Parathyroid adenoma (tissue), 2 donors: ENCODE measurements around the gene ABCC2.

ENCODE experiments used
- H2AFZ ChIP-seq: fragments of 300-600 bp; sonication (generic); one replicate; pipeline ENCODE4 v1.7.0; 2017; ENCODE audit warnings: antibody characterized with exemption, mild to moderate bottlenecking
- H3K27ac ChIP-seq: fragments of 300-600 bp; sonication (generic); one replicate; pipeline ENCODE4 v1.7.0; 2017
- H3K27me3 ChIP-seq: fragments of 300-600 bp; sonication (generic); one replicate; pipeline ENCODE4 v1.7.0; 2017; ENCODE audit warnings: low read length; ENCODE audit not compliant: control insufficient read depth, insufficient read depth
- H3K36me3 ChIP-seq: fragments of 300-600 bp; sonication (generic); one replicate; pipeline ENCODE4 v1.7.0; 2017; ENCODE audit warnings: low read length; ENCODE audit not compliant: control insufficient read depth, insufficient read depth
- H3K4me1 ChIP-seq: fragments of 300-600 bp; sonication (generic); one replicate; pipeline ENCODE4 v1.7.0; 2017; ENCODE audit warnings: control low read depth
- H3K4me2 ChIP-seq: fragments of 300-600 bp; sonication (generic); one replicate; pipeline ENCODE4 v1.7.0; 2017; ENCODE audit warnings: low read length
- H3K4me3 ChIP-seq: fragments of 300-600 bp; sonication (generic); one replicate; pipeline ENCODE4 v1.7.0; 2017; ENCODE audit warnings: low read depth, low read length
- H3K79me2 ChIP-seq: fragments of 300-600 bp; sonication (generic); one replicate; pipeline ENCODE4 v1.7.0; 2017; ENCODE audit warnings: control low read depth
- H3K9ac ChIP-seq: fragments of 300-600 bp; sonication (generic); one replicate; pipeline ENCODE4 v1.7.0; 2017; ENCODE audit warnings: mild to moderate bottlenecking
- H3K9me3 ChIP-seq: fragments of 300-600 bp; sonication (generic); one replicate; pipeline ENCODE4 v1.7.0; 2017; ENCODE audit warnings: low read length; ENCODE audit not compliant: control insufficient read depth
- TF ChIP-seq, protein P1 (sequence below): fragments of 300-600 bp; sonication (generic); IDR thresholded peaks from one replicate; pipeline ENCODE4 v1.7.0; 2017; ENCODE audit warnings: antibody characterized with exemption, mild to moderate bottlenecking
- donor health status: primary hyperparathyroidism.

The ABCC2 gene

DNA sequence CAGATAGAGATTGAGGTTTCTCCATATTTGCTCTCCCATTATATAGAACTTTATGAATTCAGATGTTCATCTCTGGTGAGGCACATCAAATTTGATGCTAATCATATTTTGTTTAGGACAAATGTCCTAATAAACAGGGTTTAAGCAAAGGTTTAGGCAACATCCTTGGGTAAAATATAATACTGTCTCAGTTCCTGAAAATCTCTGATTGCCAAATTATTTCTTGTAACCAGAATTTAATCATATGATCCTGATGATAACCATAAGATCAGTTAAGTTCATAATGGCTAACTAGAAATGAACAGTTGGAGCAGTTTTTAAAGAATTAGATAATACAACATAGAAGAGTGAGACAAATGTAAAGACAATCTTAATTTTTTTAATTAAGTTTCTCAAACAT lies 31.8 kb upstream of the ABCC2 start:
- Histone ChIP-seq H3K79me2 (no peaks in the 10 kb centered on the region), H3K4me3 (no peak overlapping the region), H3K36me3 (no peaks in the 10 kb centered on the region), H3K4me1 (no peaks in the 10 kb centered on the region), H3K27ac (no peak overlapping the region), H2AFZ (no peak overlapping the region), H3K4me2 (no peak overlapping the region), H3K9ac (no peak overlapping the region), H3K27me3 (no peaks in the 10 kb centered on the region), H3K9me3 (no peaks in the 10 kb centered on the region)
- TF ChIP-seq, protein P1, sequence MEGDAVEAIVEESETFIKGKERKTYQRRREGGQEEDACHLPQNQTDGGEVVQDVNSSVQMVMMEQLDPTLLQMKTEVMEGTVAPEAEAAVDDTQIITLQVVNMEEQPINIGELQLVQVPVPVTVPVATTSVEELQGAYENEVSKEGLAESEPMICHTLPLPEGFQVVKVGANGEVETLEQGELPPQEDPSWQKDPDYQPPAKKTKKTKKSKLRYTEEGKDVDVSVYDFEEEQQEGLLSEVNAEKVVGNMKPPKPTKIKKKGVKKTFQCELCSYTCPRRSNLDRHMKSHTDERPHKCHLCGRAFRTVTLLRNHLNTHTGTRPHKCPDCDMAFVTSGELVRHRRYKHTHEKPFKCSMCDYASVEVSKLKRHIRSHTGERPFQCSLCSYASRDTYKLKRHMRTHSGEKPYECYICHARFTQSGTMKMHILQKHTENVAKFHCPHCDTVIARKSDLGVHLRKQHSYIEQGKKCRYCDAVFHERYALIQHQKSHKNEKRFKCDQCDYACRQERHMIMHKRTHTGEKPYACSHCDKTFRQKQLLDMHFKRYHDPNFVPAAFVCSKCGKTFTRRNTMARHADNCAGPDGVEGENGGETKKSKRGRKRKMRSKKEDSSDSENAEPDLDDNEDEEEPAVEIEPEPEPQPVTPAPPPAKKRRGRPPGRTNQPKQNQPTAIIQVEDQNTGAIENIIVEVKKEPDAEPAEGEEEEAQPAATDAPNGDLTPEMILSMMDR: no peak

DNA sequence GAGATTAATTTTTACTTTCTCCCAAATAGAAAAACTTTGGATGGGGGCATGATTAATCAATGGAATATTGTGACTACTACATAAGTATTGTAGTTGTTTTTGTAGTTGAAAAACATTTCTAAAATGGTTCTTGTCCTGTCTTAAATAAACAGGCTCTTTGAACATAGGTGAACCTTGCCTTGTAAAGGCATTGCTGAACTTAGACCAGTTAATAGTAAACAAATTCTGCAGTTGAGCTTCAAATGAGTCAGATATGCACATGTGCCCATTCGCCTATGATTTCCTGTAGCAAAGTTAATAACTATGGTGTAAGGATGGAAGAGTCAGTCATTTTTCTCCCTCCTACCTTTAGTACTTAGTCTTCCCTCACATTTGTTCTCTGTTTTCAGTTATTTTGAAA lies 27.8 kb upstream of the ABCC2 start:
- Histone ChIP-seq H3K27me3 (no peaks in the 10 kb centered on the region), H3K4me1 (no peaks in the 10 kb centered on the region), H3K4me2 (no peak overlapping the region), H3K79me2 (no peaks in the 10 kb centered on the region), H3K9me3 (no peaks in the 10 kb centered on the region), H3K4me3 (no peak overlapping the region), H3K36me3 (no peaks in the 10 kb centered on the region), H3K27ac (no peak overlapping the region), H3K9ac (no peak overlapping the region), H2AFZ (no peak overlapping the region)
- TF ChIP-seq, protein P1: no peak

DNA sequence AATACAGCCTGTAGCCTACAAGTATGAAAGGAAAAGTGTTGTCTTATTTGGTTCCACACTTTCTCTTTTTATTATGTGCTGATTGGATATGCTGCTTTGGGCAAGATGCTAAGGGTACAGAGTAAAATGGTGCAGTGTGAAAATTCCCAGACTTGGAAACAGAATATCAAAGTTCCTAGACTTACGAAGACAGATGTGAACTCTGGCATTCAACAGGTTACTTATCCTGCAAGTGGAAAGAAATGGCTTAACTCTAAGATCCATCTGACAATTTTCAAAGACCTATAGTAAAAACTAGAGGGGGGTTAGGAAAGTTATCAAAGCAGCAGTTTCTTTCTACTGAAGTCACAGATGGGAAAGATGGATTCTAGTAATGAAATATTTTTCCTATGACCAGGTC lies 26.3 kb upstream of the ABCC2 start:
- H3K9ac ChIP-seq: no peak overlapping the region
- no peaks in the 10 kb centered on the region for H3K4me1 ChIP-seq
- H3K27me3 ChIP-seq: no peaks in the 10 kb centered on the region
- no peaks in the 10 kb centered on the region for H3K36me3 ChIP-seq
- H3K27ac ChIP-seq: no peak overlapping the region
- no peaks in the 10 kb centered on the region for H3K79me2 ChIP-seq
- no peak overlapping the region for H2AFZ ChIP-seq
- no peak overlapping the region for H3K4me3 ChIP-seq
- H3K9me3 ChIP-seq: no peaks in the 10 kb centered on the region
- TF ChIP-seq, protein P1: no peak
- no peak overlapping the region for H3K4me2 ChIP-seq

DNA sequence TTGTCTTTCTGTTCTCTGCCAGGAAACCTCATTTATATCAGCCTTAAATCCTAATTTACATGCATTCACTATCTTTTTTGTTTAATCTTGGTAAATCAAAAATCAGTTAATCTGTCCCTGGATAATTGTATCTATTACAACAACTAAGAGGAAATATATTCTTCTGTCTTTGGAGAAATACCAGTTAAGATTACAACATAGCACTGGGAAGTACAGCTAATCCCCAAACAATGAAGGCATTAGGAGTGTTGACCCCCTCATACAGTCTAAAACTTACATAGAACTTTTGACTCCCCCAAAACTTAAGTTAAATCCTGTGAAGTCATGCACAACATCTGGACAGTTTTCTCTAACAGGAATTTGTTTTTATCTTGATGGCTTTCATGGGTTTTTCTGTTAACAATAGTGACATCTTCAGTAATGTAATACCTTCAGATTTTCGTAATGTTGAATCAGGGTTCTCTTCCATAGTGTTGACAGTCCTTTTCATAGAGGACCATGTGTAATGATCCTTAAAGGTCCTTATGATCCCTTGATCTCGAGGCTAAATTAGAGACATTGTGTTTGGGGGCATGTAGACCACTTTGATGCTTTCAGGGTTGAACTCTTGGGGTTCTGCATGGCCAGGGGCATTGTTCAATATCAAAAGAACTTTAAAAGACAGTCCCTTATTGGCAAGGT lies 24.1 kb upstream of the ABCC2 start:
- no peaks in the 10 kb centered on the region for H3K27me3 ChIP-seq
- no peak overlapping the region for H3K4me2 ChIP-seq
- no peaks in the 10 kb centered on the region for H3K9me3 ChIP-seq
- TF ChIP-seq, protein P1: no peak
- H3K4me3 ChIP-seq: no peak overlapping the region
- no peak overlapping the region for H3K27ac ChIP-seq
- H2AFZ ChIP-seq: no peak overlapping the region
- no peaks in the 10 kb centered on the region for H3K4me1 ChIP-seq
- no peaks in the 10 kb centered on the region for H3K79me2 ChIP-seq
- H3K36me3 ChIP-seq: no peaks in the 10 kb centered on the region
- H3K9ac ChIP-seq: no peak overlapping the region

DNA sequence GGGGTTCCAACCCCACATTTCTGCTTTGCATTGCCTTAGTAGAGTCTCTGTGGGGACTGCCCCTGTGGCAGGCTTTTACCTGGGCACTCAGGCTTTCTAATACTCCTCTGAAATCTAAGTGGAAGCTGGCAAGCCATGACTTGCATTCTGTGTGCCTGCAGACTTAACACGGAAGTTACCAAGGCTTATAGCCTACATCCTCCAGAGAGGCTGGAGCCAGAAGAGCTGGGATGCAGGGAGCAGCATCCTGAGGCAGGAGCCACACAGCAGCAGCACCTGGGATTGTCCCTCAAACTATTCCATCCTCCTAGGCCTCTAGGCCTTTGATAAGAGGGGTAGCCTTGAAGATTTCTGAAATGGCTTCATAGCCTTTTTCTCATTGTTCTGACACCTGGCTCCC lies 22.1 kb upstream of the ABCC2 start:
- Histone ChIP-seq H3K4me3 (no peak overlapping the region), H3K4me2 (no peak overlapping the region), H3K9ac (no peak overlapping the region), H3K27ac (no peak overlapping the region), H2AFZ (no peak overlapping the region), H3K4me1 (no peaks in the 10 kb centered on the region), H3K27me3 (no peaks in the 10 kb centered on the region), H3K79me2 (no peaks in the 10 kb centered on the region), H3K9me3 (no peaks in the 10 kb centered on the region), H3K36me3 (no peaks in the 10 kb centered on the region)
- TF ChIP-seq, protein P1: no peak
